GM19467 (cell line): Measurements from ENCODE around the gene MYL12B.
A peak's percentile ranks its signal among the peaks of the same experiment; 100 is the strongest.
"Not testable (repeated sequence)": the region's sequence is repeated elsewhere in the genome, so short reads cannot be mapped to it uniquely, and the experiment has no call there.

ENCODE experiments used
- ATAC-seq: cut with Tn5 transposase; IDR thresholded peaks from one replicate; pipeline ENCODE4 v1.9.1; 2021; ENCODE audit warnings: mild to moderate bottlenecking, moderate library complexity; ENCODE audit not compliant: unreplicated experiment

The MYL12B gene

DNA sequence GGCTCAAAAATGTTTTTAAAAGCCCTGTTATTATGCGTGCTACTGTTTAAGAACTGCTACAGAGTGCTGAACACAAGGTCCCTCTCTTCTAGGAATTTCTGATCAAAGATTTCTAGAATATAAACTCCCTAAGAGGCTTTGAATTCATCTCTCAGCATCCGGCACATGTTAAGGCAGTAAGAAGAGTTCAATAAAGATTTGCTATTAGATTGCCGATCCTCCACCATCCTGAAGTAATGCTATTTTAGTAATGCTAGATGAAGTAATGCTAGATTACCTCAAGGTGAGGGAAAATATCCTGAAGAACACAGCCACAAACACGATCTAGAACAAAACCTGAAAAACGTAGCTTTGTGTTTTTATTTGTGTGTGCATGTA is 949 bp upstream of the MYL12B start:
- ATAC-seq = no peak

DNA sequence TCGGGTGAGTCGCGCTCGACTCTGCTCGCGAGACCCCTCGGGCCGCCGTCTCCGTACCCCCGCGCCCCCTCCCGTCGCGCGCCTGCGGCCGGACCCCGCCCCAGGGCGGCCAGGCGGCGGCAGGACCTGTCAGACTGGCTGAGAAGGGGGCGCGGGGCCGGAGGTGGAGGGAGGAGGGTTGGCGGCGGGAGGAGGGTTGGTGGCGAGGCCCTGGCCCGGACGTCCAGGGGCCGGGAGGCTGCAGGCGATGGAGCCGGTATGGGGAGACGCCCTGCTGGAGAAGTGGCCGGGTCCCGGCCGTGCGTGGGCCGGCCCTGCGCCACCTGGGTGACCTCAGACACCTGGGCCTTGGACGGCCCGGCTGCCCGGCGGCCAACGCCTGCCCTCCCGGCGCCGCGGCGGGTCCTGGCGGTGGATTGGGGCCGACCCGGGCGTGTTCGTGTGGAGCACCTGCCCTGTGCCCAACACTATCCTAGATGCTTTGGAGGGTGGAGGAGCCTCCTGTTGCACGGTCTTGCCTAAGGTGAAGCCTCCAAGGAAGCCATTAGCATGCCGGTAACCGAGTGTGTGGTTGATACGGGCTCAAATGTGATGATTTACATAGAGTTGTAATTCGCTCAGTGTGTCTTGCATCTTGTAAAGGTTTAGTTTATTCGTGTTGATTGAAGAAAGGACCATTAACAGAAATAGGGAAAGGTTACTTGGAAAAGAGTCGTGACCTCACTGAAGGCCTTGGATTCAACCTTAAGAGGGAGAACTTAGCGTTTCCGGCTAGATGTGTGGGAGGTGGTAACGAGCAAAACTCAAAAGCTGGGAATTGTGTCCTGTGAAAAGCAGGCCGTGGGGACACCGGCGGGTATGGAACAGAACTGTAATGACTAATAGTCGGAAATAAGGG is 550 bp downstream of the MYL12B start:
- peak; percentile 27 for ATAC-seq

DNA sequence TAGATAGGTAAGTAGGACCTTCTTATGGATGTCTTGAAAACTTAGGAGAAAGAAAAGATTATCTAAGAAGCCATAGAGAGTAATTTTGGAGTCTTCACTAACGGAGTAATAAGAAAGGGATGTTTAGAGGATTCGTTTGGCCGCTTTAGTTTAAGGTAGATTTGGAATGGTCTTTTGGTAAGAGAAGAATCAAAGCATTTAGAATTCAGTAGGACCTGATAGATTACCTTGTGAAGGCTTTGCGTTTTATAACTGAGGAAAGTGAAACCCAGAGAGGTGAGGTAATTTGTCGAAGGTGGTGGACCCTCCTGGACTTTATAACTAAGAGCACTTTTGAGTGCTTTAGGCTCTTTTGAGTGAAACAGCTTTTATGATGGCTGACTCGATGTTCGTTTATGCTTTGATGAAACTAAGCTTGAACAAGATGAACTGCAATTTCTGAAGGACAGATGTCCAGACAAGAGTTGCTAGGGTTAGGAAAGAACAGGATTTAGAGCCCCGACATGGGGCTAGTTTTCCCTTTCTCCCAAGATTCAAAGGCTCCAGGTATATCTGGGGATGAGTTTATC is 1.3 kb downstream of the MYL12B start:
- ATAC-seq = no peak

DNA sequence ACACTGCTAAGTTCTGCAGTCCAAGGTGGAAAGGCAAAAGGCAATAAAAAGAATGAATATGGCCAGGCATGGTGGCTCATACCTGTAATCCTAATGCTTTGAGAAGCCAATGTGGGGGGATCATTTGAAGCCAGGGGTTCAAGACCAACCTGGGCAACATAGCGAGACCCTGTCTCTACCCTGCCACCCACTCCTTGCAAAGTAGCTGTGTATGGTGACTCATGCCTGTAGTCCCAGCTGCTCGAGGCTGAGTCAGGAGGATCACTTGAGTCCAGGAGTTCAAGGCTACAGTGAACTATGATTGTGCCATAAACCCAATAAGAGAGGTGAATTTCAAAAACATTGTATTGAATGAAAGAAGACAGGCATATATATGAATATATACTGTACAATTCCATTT is 2.4 kb downstream of the MYL12B start:
- ATAC-seq = no peak

DNA sequence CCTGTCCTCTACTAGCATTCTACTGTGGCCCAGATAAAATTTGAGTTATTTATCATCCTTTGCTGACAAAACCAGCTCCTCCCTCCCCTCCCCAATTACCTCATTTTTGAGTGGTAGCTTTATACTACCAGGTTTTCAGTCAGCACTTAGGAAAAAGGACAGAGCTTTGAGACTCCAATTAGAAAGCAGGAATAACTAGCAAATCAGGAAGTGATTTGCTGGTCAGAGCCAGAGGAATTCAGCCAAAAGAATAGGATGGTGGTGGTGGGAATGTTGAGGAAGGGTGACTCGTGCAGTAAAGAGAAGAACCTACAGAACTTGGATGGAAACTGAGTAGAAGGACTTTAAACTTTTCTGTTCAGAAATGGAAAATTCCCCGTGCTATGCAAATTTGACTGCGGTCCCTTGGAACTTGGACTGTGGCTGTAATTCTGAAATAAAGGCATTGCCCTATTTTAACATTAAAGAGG is 3.7 kb downstream of the MYL12B start:
- ATAC-seq = no peak

DNA sequence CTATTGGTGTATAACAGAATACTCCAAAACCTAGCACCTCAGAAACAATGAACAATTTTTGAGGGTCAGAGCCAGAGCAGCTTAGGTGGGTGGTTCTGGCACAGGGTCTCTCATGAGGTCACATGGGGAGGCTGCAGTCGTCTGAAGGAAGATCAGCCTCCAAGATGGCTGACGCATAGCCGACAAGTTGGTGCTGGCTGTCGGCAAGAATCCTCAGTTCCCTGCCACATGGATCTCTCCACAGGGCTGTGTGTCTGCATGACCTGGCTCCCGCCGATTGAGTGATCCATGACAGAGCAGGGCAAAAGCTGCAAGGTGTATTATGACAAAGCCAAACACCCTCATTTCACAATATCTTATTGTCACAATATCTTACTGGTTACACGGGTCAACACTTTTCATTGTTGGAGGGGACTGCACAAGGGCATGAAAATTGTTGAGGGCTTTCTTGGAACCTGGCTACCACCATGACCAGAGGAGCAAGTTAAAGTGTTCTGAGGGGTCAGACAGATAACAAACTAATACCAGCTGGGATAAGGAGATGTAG is 4.2 kb downstream of the MYL12B start:
- no peak for ATAC-seq

DNA sequence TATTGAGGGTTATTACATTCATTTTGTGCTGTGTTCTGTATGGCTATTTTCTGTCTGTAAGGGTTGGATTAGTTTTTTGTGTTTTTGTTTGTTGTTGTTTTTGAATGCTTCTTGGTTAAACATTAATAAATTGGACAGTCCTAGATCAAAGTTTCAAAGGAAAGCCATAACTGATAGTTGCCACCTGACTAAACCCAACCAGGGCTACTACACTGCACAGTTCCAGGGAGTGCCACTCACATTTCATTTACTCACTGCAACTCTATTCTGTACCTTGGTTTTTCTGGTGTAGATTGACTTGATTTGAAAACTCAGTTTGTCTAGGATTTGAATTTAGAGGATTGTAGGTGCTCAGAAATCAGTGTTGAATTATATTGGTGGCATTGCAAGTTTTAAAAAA is 6.4 kb downstream of the MYL12B start:
- ATAC-seq = no peak

DNA sequence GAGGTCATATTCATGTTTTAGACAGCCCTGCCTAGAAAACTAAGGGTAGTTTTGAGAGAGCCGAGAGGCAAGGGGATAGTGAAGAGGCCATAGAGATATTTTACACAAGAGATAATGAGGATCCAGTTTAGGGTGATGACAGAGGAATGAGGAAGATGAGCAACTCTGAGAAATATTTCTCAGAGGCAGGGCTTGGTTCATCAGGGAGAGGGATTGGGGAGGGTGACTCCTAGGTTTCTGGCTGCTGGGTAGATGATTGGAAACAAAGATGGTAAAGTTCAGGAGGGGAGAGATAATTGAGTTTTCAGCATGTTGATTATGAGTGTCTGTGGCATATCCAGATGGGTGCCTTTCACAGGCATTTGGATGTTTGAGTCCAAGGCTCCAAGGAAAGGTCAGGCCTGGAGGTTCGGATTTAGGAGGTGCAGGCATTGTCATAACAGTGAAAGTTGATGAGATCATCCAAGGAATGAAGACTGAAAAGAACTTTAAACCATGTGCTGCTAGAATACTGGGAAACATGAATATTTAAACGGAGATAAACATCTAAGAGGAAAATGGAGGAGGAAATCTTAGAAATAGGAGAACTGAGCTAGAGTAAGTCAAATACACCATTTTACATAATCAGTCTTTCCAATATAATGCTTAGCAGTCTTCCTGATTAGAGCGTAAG is 7.4 kb downstream of the MYL12B start:
- ATAC-seq = no peak

DNA sequence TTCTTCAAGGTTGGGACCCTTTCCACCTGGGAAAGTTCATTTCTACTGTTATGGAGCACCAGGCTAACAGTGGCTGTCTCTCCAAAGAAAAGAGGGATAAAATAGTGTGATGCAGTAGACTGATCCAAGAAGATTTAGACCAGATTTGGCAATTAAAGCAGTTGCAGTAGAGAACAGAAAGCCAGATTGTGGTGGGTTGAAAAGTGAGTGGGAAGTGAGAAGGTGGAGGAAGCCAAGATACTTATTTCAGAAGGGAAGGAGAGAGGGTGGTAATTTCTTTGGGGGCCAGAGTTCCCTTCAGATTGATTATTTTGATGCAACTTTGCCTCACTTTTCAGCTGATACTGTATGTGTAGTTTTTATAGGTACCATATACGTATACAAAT is 8.0 kb downstream of the MYL12B start:
- no peak for ATAC-seq

DNA sequence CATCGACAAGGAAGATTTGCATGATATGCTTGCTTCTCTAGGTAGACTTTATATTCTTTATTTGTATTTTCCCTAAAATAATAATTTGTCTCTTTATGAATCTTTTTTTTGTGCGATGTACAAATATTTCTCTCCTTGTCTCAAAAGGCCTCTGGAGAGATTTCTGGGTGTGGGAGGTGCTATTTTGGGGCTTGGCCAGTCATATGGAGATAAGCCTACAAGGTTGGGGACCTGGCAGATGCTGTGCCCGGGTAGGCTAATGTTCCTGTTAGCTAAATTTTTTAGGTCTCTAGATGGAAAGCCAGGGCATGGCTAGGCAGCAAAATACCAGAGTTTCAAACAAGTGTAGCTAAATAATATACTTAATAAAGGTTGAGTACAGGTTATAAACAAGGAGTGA is 11.1 kb downstream of the MYL12B start:
- no peak for ATAC-seq

DNA sequence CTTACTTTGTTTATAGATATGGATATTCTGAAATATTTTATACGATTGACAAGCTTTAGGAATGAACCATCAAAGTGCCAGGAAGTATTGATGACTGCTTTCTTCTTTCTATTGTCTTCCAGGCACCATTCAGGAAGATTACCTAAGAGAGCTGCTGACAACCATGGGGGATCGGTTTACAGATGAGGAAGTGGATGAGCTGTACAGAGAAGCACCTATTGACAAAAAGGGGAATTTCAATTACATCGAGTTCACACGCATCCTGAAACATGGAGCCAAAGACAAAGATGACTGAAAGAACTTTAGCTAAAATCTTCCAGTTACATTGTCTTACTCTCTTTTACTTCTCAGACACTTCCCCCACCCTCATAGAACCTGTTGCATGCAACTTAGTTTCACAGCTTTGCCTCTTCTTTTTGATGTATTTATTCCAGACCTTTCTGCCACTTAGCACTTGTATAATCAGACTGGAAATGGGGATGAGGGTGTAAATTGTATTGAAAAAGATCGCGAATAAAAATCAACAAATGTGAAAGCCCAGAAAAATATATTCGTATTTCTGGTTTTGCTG is 15.8 kb downstream of the MYL12B start:
- not testable (repeated sequence) for ATAC-seq

DNA sequence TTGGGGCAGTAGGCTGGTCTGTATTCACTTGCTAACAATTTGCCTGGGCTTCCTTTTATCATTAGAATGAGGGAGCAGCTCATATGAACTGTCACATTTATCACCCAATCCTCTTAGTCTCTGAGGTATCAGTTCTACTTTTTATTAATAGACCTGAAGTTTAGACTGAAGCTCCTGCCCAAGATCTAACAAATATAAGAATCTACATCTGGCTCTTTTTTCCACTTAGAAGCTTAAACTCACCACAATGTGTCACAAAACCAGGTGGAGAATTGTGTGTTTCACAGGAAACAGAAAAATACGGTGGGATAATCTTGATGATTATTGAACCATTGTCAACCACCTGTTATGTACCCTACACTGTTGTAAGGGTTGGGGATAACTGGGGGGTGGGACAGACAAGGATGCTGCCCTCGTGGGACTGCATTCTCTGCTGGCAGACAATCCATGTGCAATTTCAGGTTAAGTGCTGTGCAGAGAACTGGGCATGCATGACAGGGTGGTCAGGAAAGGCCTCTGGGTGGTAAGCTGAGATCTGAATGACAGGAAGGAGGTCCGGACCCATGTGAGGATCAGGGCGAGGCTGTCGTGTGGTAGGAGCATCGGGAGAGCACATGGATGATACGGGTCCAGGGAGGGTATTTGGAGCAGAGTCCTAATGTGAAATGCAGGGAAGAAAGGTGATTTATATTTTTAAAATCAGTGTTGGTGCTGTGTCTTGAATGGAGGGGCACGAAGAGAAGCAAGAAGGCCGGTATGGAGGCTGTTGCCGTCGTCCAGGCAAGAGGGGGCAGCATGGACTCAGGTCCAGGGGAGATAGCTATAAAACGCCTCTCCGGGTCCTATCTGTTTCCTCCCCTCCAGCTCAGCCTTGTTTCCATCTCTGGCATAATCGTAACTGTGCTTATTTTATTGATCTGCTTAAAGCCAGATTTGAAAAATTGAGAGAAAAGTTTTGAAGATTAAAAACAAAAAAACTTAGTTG is 17.6 kb downstream of the MYL12B start:
- no peak for ATAC-seq

DNA sequence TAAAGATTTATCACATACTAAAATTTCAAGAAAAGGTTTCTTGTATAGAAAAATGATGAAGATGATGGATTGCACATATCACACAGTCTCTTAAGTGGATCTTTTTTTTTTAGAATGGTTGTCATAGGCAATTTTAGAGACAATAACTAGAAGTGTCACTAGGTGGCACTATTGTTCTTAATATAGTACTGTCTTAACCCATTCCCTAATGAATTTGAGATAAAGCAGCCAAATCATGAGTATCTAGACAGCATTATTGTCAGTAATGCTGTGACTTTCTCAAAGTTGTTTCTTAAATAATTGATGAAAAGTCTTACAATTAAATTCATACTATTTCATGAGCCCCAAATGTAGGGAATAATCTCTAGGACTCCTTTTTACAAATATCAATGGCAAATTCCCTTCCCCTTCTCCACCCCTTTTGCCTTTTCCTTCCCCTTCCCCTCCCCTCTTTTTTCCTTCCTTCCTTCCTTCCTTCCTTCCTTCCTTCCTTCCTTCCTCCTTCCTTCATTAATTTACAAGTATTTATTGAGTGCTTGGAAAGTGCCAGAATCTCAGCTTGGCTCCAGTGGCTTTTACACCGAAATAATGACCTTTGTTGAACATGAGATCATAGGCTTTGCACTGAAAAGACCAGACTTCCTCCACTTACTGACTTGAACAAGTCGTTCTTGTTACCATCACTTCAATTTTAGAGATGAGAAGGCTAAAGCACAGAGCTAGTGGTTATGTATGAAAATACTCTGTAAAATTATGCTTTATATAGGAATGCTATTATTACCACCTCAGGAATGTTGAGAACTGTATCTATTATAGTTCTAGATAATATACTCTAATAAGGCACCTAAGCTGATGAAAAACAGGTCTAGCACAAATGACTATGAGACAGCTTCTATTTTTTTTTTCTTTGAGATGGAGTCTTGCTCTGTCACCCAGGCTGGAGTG is 19.8 kb downstream of the MYL12B start:
- ATAC-seq = no peak

DNA sequence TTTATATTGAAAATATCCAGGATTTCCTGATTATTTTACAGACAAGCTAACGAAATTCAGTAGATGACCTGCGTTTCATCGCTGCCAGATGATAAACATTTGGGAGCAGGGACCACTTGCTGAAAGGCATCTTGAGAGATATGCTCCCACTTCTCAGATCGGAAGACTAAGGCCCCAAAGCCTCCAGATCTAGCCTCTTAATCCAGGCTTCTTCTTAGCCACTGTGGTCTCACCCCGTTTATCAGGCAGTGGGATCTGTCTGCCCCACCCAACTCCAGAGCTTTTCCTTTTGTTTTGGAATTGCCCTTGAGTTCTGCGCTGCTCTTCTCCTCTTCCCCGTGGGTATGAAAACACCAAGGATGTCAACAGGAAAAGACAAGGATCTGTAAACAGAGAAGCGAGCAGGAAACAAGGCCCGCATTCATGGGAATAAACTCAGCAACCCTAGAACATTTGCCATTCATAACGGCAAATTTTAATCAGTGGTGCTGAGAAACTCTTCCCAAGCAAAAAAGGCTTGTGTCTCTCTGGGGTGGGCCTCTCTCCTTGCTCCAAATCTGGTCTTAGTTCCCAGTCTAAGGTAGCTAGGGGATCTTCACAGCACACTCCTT is 21.4 kb downstream of the MYL12B start:
- no peak for ATAC-seq

DNA sequence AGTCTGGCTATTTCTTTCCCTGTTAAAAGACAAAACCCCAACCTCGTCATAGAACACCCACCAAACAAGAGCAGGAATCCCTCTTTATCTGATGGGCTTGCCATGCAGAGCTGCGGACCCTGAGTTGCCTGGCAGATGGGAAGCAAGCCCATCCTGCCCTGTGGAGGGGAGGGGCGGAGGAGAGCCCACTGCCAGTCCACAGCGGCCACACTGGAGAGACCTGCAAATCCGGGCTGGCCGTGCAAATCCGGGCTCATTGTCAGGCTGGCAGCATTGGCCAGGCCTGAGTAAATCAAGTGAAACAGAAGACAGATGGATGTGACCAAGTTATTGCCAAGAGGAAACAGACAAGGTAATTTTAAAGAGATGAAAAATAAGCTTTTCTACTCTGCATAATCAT is 22.0 kb downstream of the MYL12B start:
- ATAC-seq = no peak

DNA sequence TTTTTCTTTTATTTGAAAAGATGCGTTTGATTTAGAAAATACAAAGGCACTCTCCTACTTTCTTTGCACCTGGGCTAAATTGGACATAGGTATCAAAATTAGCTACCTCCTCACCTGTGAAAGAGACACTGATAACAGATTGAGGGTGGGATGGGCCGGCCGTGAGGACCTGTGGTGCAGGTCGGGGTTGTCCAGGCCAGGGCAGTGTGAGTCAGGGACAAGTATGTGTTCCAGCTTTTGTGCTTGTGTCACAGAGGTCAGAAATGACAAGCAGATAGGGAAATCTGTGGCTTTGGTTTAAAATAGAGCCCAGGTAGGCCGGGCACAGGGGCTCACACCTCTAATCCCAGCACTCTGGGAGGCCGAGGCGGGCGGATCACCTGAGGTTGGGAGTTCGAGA is 22.6 kb downstream of the MYL12B start:
- no peak for ATAC-seq

DNA sequence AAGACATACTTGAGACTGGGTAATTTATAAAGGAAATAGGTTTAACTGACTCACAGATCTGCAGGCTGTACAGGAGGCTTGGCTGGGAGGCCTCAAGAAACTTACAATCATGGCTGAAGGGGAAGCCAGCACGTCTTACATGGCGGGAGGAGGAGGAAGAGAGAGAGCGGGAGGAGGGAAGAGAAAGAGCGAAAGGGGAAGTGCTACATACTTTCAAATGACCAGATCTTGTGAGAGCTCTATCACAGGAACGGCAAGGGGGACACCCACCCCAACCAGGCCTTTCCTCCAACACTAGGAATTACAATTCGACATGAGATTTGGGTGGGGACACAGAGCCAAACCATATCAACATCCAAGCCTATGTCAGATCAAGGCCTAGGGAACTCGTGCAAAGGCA is 24.2 kb downstream of the MYL12B start:
- ATAC-seq = no peak

DNA sequence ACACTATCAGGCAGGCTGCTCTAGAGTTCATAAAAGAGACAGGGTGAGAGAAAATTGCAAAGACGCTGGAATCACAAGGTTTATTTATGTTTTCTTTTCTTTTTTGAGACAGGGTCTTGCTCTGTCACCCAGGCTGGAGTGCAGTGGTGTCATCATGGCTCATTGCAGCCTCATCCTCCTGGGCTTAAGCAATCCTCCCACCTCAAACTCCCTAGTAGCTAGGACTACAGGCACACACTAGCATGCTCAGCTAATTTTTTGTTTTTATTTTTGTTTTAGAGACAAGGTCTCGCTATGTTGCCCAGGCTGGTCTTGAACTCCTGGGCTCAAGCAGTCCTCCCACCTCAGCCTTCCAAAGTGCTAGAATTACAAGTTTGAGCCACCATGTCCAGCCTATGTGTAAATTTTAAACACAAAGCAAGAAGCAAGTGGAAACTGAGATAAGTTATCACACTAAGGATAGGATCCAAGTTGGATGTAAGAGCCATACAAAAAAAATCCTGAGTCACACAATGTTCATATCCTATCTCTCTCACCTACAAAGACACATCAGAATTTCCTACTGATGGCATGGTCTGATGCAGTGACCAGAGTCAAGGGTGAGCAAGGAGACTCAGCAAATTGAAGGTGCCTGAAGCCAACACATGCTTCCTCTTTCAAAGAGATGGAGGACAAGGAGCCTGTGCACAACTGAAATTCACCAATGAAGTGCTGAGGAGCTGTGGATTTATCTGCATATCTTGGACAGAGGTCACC is 31.4 kb downstream of the MYL12B start:
- no peak for ATAC-seq
